GM18526 (cell line): ENCODE results near the gene ADGRB2.

ENCODE experiments used
- POLR2A ChIP-seq: IDR thresholded peaks from 3 replicates; pipeline ENCODE4 v1.6.1; 2011; ENCODE audit not compliant: insufficient read length; ENCODE audit errors: extremely low read depth

The ADGRB2 gene

GRCh38 chr1:31799196-31799894 is 35.2 kb upstream of the ADGRB2 start:
- no peak for TF ChIP-seq POLR2A

GRCh38 chr1:31798433-31799195 is 34.5 kb upstream of the ADGRB2 start:
- no peak for TF ChIP-seq POLR2A

- no peak for TF ChIP-seq POLR2A
Observed at GRCh38 chr1:31798086-31798432, 33.9 kb upstream of the ADGRB2 start.

- no peak for TF ChIP-seq POLR2A
Observed at GRCh38 chr1:31797216-31797615, 33.1 kb upstream of the ADGRB2 start.

- TF ChIP-seq POLR2A: no peak
Observed at GRCh38 chr1:31796707-31797106, 32.6 kb upstream of the ADGRB2 start.

GRCh38 chr1:31795801-31796621 is 31.9 kb upstream of the ADGRB2 start:
- no peak for TF ChIP-seq POLR2A

- TF ChIP-seq POLR2A: no peak
Observed at GRCh38 chr1:31795096-31795675, 31.0 kb upstream of the ADGRB2 start.

GRCh38 chr1:31793586-31794285 is 29.6 kb upstream of the ADGRB2 start:
- no peak for TF ChIP-seq POLR2A

GRCh38 chr1:31793086-31793485 is 28.9 kb upstream of the ADGRB2 start:
- no peak for TF ChIP-seq POLR2A

GRCh38 chr1:31792541-31792940 is 28.4 kb upstream of the ADGRB2 start:
- TF ChIP-seq POLR2A: no peak

GRCh38 chr1:31792116-31792515 is 28.0 kb upstream of the ADGRB2 start:
- TF ChIP-seq POLR2A: no peak

GRCh38 chr1:31791131-31791858 is 27.2 kb upstream of the ADGRB2 start:
- TF ChIP-seq POLR2A: no peak

GRCh38 chr1:31790641-31791091 is 26.5 kb upstream of the ADGRB2 start:
- TF ChIP-seq POLR2A: no peak

GRCh38 chr1:31790140-31790539 is 26.0 kb upstream of the ADGRB2 start:
- no peak for TF ChIP-seq POLR2A

GRCh38 chr1:31789259-31790065 is 25.3 kb upstream of the ADGRB2 start:
- TF ChIP-seq POLR2A: no peak
